PC-3 (cell line): ENCODE data around the gene MYOZ1.

Experiments
- EZH2 ChIP-seq: fragments of 300-600 bp; sonication (generic); IDR thresholded peaks from one replicate; pipeline ENCODE4 v1.6.1; 2017; ENCODE audit warnings: antibody characterized with exemption, mild to moderate bottlenecking, low read length; ENCODE audit not compliant: unreplicated experiment
- EZH2phosphoT487 ChIP-seq: fragments of 300-600 bp; sonication (generic); IDR thresholded peaks from 2 replicates; pipeline ENCODE4 v1.6.1; 2018; ENCODE audit warnings: mild to moderate bottlenecking, antibody characterized with exemption, low read length, borderline replicate concordance
- TF ChIP-seq, protein P1 (sequence below): fragments of 300-600 bp; sonication (generic); conservative IDR thresholded peaks from 2 replicates; pipeline ENCODE4 v1.5.1; 2017; ENCODE audit warnings: antibody characterized with exemption, low read depth, mild to moderate bottlenecking, low read length

DNA sequence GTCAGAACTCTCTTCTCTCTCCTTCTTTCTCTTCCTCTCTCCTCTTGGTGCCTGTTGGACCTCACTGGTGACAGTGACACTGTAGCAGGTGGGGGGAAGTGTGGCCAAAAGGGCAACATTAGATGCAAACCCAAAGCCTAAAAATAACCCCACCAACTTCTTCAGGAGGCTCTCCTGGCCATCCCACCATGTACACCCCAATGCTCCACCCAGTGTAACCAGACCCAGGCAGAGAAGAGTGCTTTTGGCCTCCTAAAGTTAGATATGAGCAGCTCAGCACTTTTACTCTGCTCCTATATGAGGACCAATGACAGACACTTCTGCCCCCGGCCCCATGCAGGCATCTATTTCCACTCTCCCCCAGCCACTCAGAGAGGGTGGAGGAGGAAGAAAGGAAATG is 5.5 kb downstream of the MYOZ1 start:
- TF ChIP-seq, protein P1, sequence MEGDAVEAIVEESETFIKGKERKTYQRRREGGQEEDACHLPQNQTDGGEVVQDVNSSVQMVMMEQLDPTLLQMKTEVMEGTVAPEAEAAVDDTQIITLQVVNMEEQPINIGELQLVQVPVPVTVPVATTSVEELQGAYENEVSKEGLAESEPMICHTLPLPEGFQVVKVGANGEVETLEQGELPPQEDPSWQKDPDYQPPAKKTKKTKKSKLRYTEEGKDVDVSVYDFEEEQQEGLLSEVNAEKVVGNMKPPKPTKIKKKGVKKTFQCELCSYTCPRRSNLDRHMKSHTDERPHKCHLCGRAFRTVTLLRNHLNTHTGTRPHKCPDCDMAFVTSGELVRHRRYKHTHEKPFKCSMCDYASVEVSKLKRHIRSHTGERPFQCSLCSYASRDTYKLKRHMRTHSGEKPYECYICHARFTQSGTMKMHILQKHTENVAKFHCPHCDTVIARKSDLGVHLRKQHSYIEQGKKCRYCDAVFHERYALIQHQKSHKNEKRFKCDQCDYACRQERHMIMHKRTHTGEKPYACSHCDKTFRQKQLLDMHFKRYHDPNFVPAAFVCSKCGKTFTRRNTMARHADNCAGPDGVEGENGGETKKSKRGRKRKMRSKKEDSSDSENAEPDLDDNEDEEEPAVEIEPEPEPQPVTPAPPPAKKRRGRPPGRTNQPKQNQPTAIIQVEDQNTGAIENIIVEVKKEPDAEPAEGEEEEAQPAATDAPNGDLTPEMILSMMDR = no peak
- TF ChIP-seq EZH2 (no peak), EZH2phosphoT487 (no peak)
